ENCODE data around the gene MACROD1.

DNA sequence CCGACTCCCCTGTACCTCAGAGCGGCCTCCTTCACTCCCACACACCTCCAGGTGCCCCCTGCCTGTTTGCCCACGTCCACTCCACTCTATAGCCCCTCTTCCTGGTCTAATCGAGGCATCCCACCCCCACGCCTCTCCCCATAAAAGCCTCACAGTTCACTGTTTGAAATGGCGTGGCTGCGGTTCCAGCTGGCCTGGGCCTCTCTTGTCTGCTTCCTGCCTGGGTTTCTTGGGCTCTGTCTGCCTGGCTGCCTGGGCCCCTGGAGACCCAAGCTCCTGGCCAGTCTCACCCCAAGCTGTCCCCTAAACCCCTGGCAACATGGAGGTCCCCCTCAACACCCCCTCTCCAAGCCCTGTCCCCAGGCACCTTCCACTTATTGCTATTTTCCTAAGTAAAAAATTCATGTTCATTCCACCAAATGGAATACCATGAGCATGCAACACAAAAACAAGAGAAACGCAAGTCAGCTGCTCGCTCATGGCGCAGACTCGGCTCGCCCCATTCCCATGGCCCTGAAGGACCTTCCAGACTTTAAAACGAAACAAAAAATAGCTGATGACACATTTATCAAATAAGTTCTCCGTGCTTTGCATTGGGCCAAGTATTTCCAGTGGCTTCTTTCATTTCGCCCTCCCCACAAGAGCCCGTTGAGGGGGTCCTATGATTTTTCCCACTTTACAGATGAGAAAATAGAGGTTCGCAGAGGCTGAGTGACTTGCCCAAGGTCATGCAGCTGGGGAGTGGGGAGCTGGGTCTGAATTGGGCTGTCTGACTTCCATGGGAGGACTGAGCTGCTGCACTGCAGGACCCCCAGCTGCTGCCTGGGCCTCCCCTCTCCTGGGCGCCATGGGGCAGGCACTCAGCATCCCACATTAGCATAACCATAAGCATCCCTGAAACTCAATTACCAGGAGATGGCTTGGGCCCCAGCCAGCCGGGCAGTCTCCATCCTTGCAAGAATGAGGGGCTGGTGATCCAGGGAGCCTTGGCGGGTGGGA lies 141.9 kb downstream of the MACROD1 start:
- TF ChIP-seq, protein P1, sequence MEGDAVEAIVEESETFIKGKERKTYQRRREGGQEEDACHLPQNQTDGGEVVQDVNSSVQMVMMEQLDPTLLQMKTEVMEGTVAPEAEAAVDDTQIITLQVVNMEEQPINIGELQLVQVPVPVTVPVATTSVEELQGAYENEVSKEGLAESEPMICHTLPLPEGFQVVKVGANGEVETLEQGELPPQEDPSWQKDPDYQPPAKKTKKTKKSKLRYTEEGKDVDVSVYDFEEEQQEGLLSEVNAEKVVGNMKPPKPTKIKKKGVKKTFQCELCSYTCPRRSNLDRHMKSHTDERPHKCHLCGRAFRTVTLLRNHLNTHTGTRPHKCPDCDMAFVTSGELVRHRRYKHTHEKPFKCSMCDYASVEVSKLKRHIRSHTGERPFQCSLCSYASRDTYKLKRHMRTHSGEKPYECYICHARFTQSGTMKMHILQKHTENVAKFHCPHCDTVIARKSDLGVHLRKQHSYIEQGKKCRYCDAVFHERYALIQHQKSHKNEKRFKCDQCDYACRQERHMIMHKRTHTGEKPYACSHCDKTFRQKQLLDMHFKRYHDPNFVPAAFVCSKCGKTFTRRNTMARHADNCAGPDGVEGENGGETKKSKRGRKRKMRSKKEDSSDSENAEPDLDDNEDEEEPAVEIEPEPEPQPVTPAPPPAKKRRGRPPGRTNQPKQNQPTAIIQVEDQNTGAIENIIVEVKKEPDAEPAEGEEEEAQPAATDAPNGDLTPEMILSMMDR (IDR thresholded peaks at IDR 0.05 in 2 of 3, conservative IDR thresholded peaks at IDR 0.05 in 1 of 3; ENCODE audit: control insufficient read depth in 2 of 3, extremely low read depth in 1 of 3, insufficient read depth in 1 of 3, low read depth in 3 of 3, low read length in 3 of 3): no peak
- TF ChIP-seq BCLAF1 (IDR thresholded peaks at IDR 0.05): no peak
- no peak for TF ChIP-seq HDAC6 (IDR thresholded peaks at IDR 0.05; ENCODE audit: unreplicated experiment)

Data from GM12878 (cell line).